ENCODE data around the gene DLGAP4.

- TF ChIP-seq CTCF (IDR thresholded peaks at IDR 0.05) (no peak), ZFX (IDR thresholded peaks at IDR 0.05; ENCODE audit: borderline replicate concordance) (no peak)
Measured at GRCh38 chr20:36261389-36262105, 44.6 kb upstream of the DLGAP4 start.
